Keratinocyte (primary cell): ENCODE data around the gene MYCBP2. TPM values are rescaled to one million over a fixed set of nuclear protein-coding genes. Genes with fewer than 3 reads are reported as not detected.

Experiments
- DNase-seq: peaks from one replicate; pipeline ENCODE4 v3.0.0-alpha.2; 2011; ENCODE audit warnings: low read depth, missing footprints, low spot score
- FAIRE-seq: peaks from 2 replicates; lab custom pipeline; 2011; peaks lifted over from hg19 to GRCh38; lab: Jason Lieb, UNC
- H2AFZ ChIP-seq: 2 replicates; pipeline ENCODE4 v1.6.0; 2012; ENCODE audit warnings: low read length, control low read depth, inconsistent platforms; ENCODE audit not compliant: control insufficient read depth
- H3K27ac ChIP-seq: 2 replicates; pipeline ENCODE4 v1.5.1; 2011; ENCODE audit warnings: low read length; ENCODE audit not compliant: control insufficient read depth, insufficient read depth
- H3K27me3 ChIP-seq: 3 replicates; pipeline ENCODE4 v1.6.0; 2011; ENCODE audit warnings: low read length; ENCODE audit not compliant: control insufficient read depth, insufficient read depth; ENCODE audit errors: extremely low read depth
- H3K36me3 ChIP-seq, 2 experiments: 2 replicates in 1 of 2; 3 replicates in 1 of 2; pipeline ENCODE4 v1.5.1; 2011; ENCODE audit warnings: low read length in 2 of 2, mild to moderate bottlenecking in 1 of 2; ENCODE audit not compliant: control insufficient read depth in 2 of 2, insufficient read depth in 2 of 2; ENCODE audit errors: extremely low read depth in 1 of 2
- H3K4me1 ChIP-seq: 3 replicates; pipeline ENCODE4 v1.5.1; 2011; ENCODE audit warnings: low read length; ENCODE audit not compliant: control insufficient read depth, insufficient read depth; ENCODE audit errors: extremely low read depth
- H3K4me2 ChIP-seq: 3 replicates; pipeline ENCODE4 v1.6.0; 2011; ENCODE audit warnings: low read depth, low read length; ENCODE audit not compliant: control insufficient read depth, insufficient read depth; ENCODE audit errors: extremely low read depth
- H3K4me3 ChIP-seq, 3 experiments: fragments of 200-600 bp in 1 of 3; sonication (generic) in 1 of 3; 2 replicates in 2 of 3; 3 replicates in 1 of 3; pipeline ENCODE4 v1.5.1; 2011 to 2016; ENCODE audit warnings: low read length in 3 of 3, mild to moderate bottlenecking in 3 of 3, control low read depth in 2 of 3, inconsistent platforms in 1 of 3, low read depth in 1 of 3, mixed read lengths in 1 of 3, mixed run types in 1 of 3, moderate library complexity in 1 of 3; ENCODE audit not compliant: control insufficient read depth in 2 of 3, insufficient read depth in 2 of 3; ENCODE audit errors: extremely low read depth in 1 of 3
- H3K79me2 ChIP-seq: 2 replicates; pipeline ENCODE4 v1.6.0; 2012; ENCODE audit warnings: low read length; ENCODE audit not compliant: control insufficient read depth, insufficient read depth
- H3K9ac ChIP-seq: 3 replicates; pipeline ENCODE4 v1.6.0; 2011; ENCODE audit warnings: low read length; ENCODE audit not compliant: control insufficient read depth, insufficient read depth; ENCODE audit errors: extremely low read depth
- H3K9me1 ChIP-seq: 3 replicates; pipeline ENCODE4 v1.6.0; 2011; ENCODE audit warnings: low read length; ENCODE audit not compliant: control insufficient read depth, insufficient read depth; ENCODE audit errors: extremely low read depth
- H3K9me3 ChIP-seq: 2 replicates; pipeline ENCODE4 v1.5.1; 2012; ENCODE audit warnings: low read depth, low read length; ENCODE audit not compliant: control insufficient read depth
- H4K20me1 ChIP-seq: 3 replicates; pipeline ENCODE4 v1.6.0; 2011; ENCODE audit warnings: low read length; ENCODE audit not compliant: control insufficient read depth, insufficient read depth; ENCODE audit errors: extremely low read depth
- EZH2 ChIP-seq: IDR thresholded peaks from one replicate; pipeline ENCODE4 v1.6.1; 2012; ENCODE audit warnings: inconsistent platforms, mild to moderate bottlenecking, low read length, moderate library complexity
- dilution Hi-C: fragments of 300-500 bp; cut with MboI; formaldehyde crosslinking; loops from one replicate; pipeline ENCODE4 v1.7.0; 2020; ENCODE audit warnings: low sequenced_read_pairs; ENCODE audit not compliant: extremely low pct_ligation_motif_present
- polyA plus RNA-seq, 5 experiments: library from polyadenylated mRNA; depleted of rRNA in 3 of 5; stranded (reverse) in 3 of 5; stranded (forward) in 1 of 5; unstranded in 1 of 5; fragments of >200 nt; gene quantifications; 1 replicate in 1 of 5; 2 replicates in 3 of 5; 3 replicates in 1 of 5; pipeline versions ENCODE4 v1.2.1 to v1.2.3, GENCODE V29; 2011 to 2012; ENCODE audit warnings: missing spikeins in 2 of 5, low read depth in 1 of 5, low replicate concordance in 1 of 5
- TF ChIP-seq, protein P1 (sequence below), 3 experiments: IDR thresholded peaks in 1 of 3; conservative IDR thresholded peaks in 1 of 3; optimal IDR thresholded peaks in 1 of 3; 2 replicates in 2 of 3; 3 replicates in 1 of 3; pipeline versions ENCODE3 to v1.5.1; 2011; ENCODE audit warnings: low read length in 3 of 3, mild to moderate bottlenecking in 3 of 3, moderate library complexity in 2 of 3, control low read depth in 1 of 3, inconsistent platforms in 1 of 3; ENCODE audit not compliant: insufficient read depth in 2 of 3; ENCODE audit errors: extremely low read depth in 1 of 3

Gene MYCBP2
- polyA plus RNA-seq, 1 donor (not counting 4 experiments of a cell fraction or from before 2014, with no cell fraction given): 43.8 TPM

DNA sequence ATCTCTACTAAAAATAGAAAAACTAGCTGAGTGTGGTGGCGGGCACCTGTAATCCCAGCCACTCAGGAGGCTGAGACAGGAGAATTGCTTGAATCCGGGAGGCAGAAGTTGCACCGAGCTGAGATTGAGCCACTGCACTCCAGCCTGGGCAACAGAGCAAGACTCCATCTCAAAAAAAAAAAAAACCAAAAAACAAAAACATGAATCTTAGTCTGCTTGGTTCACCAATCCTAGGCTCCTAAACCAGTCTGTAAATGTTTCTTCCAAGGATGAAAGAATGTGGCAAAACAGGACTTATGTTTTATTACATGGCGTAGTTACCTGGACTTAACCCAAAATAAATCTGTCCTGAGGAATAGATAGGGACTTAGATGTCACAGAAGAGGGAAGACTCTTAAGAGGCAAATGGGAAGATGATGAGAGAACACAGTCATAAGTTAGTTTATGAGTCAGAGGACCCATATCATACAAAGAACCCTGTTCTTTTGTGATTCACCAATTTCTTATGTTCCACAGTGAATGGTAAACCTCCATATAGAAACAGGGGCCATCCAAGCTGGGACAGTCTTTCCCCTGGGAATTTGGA lies 293.1 kb downstream of the MYCBP2 start:
- Histone ChIP-seq H3K79me2 (no peaks in the 10 kb centered on the region), H3K27me3 (no peaks in the 10 kb centered on the region), H3K9me3 (no peaks in the 10 kb centered on the region), H3K9ac (no peak overlapping the region), H4K20me1 (no peaks in the 10 kb centered on the region), H3K4me2 (no peak overlapping the region), H3K4me1 (no peaks in the 10 kb centered on the region), H3K4me3 (no peak overlapping the region), H3K27ac (no peak overlapping the region), H3K36me3 (no peaks in the 10 kb centered on the region), H2AFZ (no peak overlapping the region), H3K9me1 (no peaks in the 10 kb centered on the region)
- no peak for TF ChIP-seq EZH2
- TF ChIP-seq, protein P1, sequence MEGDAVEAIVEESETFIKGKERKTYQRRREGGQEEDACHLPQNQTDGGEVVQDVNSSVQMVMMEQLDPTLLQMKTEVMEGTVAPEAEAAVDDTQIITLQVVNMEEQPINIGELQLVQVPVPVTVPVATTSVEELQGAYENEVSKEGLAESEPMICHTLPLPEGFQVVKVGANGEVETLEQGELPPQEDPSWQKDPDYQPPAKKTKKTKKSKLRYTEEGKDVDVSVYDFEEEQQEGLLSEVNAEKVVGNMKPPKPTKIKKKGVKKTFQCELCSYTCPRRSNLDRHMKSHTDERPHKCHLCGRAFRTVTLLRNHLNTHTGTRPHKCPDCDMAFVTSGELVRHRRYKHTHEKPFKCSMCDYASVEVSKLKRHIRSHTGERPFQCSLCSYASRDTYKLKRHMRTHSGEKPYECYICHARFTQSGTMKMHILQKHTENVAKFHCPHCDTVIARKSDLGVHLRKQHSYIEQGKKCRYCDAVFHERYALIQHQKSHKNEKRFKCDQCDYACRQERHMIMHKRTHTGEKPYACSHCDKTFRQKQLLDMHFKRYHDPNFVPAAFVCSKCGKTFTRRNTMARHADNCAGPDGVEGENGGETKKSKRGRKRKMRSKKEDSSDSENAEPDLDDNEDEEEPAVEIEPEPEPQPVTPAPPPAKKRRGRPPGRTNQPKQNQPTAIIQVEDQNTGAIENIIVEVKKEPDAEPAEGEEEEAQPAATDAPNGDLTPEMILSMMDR (optimal IDR thresholded peaks at IDR 0.05 in 1 of 3, IDR thresholded peaks at IDR 0.05 in 1 of 3, conservative IDR thresholded peaks at IDR 0.05 in 1 of 3; ENCODE audit: extremely low read depth in 1 of 3, insufficient read depth in 2 of 3, low read length in 3 of 3): no peak
- dilution Hi-C loops: no loop called here
- peak; percentile 26 for FAIRE-seq
- no peak for DNase-seq

DNA sequence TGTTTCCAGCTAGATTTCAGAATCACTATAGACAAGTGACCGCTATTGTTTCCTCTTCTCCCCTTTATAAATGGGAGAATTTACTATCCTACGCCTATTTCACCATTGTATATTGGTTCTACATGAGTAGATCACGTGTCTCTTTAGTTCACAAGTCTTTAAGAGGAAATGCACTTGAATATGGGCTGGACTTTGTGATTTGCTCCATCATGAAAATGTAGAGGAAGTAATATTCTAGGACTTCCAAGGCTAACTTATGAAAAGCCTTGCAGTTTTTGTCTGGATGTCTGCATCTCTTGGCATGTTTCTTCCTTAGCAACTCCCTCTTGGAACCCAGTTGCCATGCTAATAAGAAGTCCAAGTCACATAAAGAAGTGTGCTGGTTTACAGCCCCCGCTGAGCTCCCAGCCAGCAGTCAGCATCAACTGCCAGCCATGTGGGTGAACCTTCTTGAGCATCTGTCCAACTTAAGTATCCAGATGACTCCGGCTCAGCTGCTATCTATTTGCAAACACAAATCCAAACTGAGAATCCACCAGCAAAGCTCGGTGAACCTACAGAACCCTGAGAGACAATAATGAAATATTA lies 295.1 kb downstream of the MYCBP2 start:
- dilution Hi-C loops: no loop called here
- H3K4me1 ChIP-seq: peaks cover 6% of the 10 kb centered on the region
- no peak overlapping the region for H3K27ac ChIP-seq
- no peak overlapping the region for H3K9ac ChIP-seq
- no peaks in the 10 kb centered on the region for H3K36me3 ChIP-seq
- no peak overlapping the region for H3K4me3 ChIP-seq
- no peaks in the 10 kb centered on the region for H3K79me2 ChIP-seq
- no peaks in the 10 kb centered on the region for H4K20me1 ChIP-seq
- H3K9me3 ChIP-seq: no peaks in the 10 kb centered on the region
- H3K9me1 ChIP-seq: no peaks in the 10 kb centered on the region
- no peak overlapping the region for H2AFZ ChIP-seq
- H3K27me3 ChIP-seq: no peaks in the 10 kb centered on the region
- no peak for TF ChIP-seq EZH2
- TF ChIP-seq, protein P1 (optimal IDR thresholded peaks at IDR 0.05 in 1 of 3, IDR thresholded peaks at IDR 0.05 in 1 of 3, conservative IDR thresholded peaks at IDR 0.05 in 1 of 3; ENCODE audit: extremely low read depth in 1 of 3, insufficient read depth in 2 of 3, low read length in 3 of 3): no peak
- H3K4me2 ChIP-seq: no peak overlapping the region
- FAIRE-seq (no peak), DNase-seq (no peak)
